ENCODE data around the gene TCN2.
"Not testable (repeated sequence)": the region's sequence is repeated elsewhere in the genome, so short reads cannot be mapped to it uniquely, and the experiment has no call there.

Gene TCN2

DNA sequence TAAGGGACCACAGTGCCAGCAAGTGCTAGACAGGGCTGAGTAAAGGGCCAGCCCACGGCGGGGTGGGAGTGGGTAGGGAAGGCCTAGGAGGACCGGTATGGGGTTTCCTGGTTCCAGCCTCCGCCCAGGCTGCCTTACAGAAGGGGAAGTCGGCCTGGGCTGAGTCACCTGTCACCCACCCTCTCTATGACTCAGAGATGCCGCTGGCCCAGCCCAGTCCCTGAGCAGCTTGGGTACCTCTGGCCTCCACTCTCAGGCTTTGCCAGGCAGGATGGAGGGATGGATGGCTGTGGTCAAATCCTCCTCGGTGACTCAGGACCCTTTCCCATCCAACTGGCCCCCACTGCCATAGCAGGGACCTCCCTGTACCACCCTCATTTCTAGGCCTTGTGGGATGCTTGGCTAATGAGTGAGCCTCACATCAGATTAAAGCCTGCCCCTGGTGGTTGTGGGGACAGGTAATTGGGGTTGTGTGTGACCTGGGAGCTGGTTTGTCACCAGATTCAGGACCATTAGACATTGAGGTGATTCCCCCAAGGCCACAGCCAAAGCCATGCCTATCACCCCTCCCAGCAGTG, 42.5 kb downstream of the TCN2 start:
- peak; percentile 33 to 35 for DNase-seq

DNA sequence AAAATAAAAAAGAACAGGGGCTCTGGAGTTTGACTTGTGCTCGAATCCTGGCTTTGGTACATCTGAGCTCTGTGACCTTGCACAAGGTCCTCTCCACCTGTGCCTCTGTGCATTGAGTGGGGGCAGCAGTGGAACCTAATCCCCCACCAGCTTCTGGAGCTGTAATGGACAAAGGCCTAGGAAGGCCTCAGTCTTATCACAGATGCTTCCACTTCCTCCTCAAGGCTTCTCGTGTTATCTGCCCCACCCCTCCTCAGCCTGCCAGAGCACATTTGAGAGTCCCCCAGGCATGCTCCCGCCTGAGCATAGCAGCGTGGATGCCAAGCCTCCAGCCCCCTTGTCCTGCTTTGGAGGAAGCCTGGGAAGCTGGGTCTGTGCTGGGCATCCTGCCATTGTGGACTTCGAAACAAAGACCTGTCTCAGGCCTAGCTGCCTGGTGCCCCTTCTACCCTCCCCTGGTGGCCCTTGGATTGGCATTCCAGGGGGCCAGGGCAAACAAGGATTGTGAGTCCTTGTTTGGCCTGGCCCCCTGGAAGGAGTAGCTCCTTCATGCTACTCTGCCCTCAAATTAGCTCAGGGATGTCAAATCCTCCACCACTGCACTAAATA, 43.6 kb downstream of the TCN2 start:
- DNase-seq = no peak

DNA sequence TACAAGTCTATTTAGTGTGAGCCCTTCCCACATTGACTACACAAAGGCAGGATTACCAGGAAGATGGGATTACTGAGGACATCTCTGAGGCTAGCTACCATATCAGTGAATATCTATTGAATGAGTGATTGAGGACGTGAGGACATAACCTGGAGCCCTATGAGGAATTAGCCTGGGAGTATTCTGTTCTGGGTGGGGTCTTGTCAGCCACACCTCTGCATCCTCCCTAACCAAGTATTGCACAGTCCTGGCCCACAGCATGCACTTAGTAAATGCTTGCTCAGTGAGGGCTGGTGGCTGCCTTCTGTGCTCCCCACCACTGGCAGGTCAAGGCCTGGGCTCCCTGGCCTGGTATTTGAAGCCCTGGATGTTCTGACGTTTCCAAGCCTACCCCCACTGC, 45.9 kb downstream of the TCN2 start:
- no peak for DNase-seq

DNA sequence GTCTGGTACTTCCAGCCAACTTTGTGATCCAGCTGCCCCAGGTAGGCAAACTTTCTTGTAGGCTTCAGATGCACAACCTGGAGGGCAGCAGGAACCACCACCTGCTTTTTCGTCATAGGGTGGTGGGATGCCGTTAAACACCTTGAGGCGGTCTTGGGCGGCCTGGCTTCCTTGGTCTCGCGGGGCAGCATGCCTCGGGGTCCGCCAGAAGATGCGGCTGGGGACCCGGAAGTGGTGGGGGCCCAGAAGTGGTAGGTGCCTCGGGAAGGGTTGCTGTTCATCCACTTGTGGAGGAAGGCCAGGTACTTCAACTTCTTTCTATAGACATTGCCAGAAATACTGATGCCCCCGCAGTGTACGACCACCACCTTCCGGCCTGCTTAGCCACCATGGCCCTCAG, 47.4 kb downstream of the TCN2 start:
- no peak for DNase-seq

DNA sequence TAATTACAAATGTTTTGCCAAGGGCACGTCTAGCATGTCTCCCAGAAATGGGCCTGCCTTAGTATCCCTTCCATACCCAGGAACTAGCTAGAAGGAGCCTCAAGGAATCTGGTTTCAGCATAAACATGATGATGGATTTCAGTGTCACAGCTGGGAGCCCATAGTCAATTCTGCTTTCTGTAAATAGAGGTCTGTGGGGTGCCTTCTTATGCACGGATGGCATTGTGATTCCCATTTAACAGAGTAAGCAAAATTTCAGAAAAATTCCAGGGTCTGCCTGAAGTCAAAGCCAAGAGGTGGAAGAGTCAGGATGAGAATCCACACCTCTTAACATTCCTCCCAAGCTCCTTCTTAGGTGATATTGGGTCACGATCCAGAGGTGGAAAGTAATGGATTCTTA, 48.6 kb downstream of the TCN2 start:
- DNase-seq = no peak

DNA sequence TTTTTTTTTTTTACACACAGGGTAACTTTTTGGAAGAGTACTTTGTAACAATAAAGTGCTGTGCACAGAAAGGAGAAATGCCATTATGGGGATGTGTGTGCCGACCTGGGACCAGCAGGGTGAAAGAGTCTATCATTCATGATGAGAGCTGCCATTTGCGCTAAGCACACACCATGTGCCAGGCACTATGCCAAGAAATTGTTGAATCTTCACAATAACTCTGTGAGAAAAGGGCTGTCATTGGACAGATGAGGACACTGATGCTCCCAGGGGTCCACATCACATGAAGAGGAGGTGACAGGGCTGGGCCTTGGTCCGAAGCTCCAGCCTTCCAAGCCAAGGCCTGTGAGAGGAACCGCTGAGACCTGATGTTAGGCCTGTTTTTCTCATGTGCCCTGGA, 55.1 kb downstream of the TCN2 start:
- no peak for DNase-seq

DNA sequence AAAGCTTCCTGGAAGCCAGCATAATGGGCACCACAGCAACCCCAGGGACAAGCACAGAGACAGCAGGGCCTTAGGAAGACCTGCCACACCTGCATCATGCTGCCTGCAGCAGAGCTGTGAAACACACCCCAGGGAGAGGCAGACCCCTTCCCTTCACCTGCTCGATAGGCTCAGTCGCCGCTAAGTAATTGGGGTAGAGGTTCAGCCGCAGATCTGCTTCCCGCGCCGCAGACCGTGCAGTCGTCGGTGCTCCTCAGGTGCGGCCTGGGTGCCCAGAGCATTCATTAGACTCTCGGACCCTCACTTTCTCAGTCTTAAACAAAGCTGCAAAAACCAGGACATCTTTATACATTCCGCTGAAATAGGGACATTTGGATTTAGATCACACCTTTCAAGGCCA, 57.8 kb downstream of the TCN2 start:
- no peak for DNase-seq

DNA sequence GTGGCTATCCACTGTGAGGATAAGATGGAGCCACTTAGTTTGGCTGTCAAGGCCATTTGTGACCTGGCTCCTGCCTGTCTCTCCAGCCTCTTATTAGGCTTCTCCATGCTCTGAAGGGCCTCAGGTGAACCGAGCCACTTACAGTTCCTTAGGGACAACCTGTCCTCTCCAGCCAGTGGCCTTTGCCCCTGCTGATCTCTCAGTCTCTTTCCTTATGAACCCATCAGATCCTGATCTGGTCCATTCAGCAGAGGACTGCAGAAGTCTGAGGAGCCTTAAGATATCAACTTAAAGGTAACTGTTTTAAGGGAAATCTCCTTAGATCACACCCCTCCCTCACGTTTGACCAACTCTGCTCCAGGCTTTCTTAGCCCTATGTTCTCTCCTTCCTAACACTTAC, 58.3 kb downstream of the TCN2 start:
- DNase-seq = no peak

DNA sequence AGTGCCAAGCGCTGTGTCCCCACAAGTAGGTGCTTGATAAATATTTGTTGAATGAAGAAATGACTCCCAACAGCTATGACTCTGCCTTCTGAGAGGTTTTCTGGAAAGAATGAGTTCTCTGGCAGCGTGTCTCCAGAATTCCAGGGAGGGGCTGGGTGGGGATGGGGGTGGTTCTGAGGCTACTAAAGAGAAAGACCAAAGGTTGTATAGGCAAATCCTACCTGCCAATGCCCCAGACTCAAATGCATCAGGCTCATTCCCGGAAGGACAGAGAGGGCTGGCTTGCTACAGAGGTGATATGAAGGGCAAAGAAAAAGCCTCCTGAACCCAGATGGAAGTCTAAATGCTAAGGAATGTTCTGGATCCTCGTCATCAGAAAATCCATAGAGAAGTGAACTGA, 58.8 kb downstream of the TCN2 start:
- no peak for DNase-seq

DNA sequence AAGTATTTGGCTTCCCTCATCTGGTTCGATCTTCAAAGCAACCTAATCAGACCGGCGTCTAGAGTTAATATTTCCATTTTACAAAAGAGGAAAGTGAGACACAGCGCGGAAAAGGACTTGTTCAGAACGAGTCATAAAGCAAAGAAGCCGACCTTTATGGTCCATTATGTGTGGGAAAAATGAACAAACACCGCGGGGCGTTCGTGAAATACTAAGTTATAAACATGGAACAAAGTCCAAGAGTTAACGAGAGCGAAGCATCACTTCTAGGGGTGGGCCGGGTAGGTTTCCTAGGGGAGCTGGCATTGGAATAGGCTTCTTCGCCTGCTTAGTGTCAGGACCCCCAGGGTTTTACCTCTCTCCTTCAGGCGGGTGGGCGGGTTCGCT, 60.1 kb downstream of the TCN2 start:
- no peak for DNase-seq

DNA sequence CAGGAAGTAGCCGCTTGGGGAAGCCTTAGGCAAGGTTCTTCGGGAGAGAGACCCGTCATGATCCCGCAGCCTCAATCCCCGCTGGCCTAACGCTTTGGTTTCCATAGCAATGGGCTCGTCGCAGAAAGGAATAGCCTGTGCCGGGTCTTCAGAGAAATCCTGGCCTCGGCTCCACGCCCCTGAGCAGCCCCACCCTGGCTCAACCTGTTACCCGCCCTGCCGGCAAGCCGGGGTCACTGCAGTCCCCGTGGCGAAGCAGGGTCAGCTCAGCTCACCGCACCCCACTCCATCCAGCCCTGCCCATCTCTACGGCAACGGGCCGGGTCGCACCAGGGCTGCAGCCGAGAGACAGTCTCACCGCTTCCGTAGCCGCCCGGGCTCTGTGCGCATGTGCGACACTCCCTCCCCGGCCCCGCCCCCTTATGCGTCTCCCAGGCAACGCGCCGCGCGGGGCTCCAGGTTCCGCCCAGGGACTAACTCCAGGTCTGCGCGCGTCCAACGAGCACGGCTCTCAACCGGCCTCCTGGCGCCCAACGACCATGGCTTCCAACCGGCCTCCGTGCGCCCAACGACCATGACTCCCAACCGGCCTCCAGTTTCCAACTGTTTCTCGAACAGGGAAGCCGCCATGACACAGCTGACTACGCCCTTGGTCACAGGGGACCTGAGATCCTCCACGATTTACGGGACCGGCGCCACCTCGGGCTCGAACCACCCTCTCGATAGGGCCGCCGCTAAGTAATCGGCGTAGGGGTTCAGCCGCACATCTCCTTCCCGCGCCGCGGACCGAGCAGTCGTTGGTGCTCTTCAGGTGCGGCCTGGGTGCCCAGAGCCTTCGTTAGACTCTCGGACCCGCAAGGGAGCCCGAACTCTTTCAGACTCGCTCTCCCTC, 60.8 kb downstream of the TCN2 start, which contains the start of gene DUSP18:
Gene DUSP18, minus strand, starts transcription at position 382 of the 892 bp plus-strand sequence. CDS start 3,872 bp downstream, outside the sequence.
- peak; percentile 59 to 63 for DNase-seq

DNA sequence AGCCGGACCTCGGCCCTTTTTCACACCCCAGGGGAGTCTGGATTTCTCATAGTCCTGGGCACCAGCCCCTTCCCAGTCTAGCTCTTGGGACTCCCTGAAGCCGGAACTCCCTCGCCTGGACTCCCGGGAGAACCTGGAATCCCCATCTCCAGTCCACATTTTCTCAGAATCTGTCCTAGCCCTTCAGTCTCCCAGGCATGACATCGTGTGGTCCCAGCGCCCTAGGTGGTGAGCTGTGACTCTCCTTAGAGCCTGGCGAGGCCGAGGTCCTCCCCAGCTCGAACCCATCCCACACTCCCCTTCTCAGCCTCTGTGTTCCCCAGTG, 61.4 kb downstream of the TCN2 start:
- DNase-seq = no peak

DNA sequence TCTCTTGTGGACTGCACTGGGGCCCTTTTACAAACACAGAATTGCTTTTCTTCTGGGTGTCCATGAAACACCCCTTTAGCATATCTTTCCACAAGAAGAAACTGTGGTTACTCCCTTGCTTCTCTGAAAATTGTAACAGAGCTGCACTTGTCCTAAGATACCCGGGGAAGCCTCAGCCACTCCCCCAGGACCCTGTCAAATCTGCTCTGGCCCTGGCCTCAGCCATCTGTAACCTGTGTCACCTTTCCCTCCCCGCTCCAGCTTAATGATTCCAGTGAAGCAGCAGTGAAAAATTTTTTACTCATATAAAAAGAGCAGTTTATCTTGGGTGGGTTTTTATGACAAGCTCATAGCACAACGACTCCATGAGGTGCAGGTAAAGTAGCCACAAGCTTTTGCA, 64.1 kb downstream of the TCN2 start:
- DNase-seq = no peak

DNA sequence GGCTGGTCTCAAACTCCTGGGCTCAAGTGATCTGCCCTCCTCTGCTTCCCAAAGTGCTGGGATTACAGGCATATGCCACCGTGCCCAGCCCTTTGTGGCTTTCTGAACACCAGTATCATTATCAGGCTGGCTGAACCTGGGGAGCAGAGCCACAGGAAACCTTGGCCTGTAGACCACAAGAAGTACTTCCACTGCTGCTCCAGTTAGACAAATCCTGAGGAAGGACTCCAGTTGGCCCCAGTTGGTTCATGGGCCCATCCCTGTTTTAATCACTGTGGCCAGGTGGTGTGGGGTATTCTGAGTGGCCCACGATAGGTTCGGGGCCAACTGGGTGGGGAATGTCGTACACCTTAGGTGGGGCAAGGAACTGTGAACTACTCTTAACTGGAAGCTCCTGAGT, 66.2 kb downstream of the TCN2 start:
- DNase-seq = no peak

DNA sequence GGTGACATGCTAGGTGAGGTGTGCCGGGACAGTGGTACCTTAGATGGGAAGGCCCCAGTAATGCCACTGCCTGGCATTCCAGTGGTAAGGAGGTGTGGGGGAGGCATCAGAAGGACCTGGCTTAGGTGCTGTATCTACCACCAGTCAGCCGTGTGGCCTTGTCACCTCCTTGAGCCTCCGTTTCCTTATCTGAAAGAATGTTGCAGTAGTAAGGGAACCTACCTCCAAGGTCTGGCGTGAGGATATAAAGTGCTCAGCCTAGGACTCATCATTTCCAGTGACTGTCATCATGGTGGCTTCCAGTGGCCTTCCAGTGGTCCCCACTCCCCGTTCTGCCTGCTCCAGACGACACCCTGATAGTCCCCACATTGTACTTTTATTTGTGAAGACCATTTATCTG, 67.5 kb downstream of the TCN2 start:
- DNase-seq = no peak

DNA sequence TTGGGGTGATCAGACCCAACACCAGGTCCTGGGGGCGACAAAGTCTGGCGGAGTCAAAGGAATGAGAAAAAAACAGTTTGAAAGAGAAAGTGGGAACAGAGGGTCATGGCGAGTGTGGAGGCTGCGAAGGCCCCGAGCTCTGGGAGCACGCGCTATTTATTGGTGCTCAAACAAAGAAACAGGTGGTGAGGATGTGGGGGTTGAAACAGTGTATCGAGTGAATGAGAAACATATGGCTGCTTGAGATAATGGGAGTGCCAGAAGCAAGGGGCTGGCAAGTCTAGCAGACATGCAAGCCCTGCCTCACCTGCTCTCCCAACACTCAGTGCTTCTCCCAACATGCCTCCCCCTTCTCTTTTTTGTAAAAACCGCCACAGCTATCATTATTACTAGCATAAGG, 68.5 kb downstream of the TCN2 start:
- no peak for DNase-seq

DNA sequence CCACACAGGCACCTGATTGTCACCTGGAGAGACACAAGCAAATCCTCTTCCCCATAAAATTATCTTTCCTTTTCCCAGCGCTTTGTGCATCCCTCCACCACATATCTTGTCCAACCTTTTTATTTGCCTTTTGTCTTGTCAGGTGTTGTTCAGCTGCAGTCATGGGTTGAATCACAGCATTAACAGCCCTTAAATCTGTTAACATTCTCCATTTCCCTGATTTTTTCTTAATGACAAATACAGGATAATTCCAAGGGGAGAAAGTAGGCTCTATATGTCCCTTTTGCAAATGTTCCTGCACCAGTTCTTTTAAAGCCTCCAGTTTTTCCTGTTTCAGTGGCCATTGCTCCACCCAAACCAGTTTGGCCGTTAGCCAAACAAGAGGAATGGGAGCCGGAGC, 69.6 kb downstream of the TCN2 start:
- not testable (repeated sequence) for DNase-seq

All from Kasumi-1 (cell line).